ENCODE results near the gene CGRRF1.

The CGRRF1 gene

GRCh38 chr14:54498095-54498531 lies 11.6 kb upstream of the CGRRF1 start:
- Histone ChIP-seq H3K4me3 (ENCODE audit: low read length) (no peak overlapping the region), H3K9me2 (replicated peaks; ENCODE audit: control insufficient read depth, low read length) (no peaks in the 10 kb centered on the region)

GRCh38 chr14:54498579-54498978 lies 11.1 kb upstream of the CGRRF1 start:
- no peak overlapping the region for H3K4me3 ChIP-seq (ENCODE audit: low read length)
- H3K27ac ChIP-seq (ENCODE audit: low read depth, low read length), result no peak overlapping the region
- H3K4me1 ChIP-seq (ENCODE audit: control insufficient read depth, low read length), result no peaks in the 10 kb centered on the region
- H3K27me3 ChIP-seq (ENCODE audit: control insufficient read depth, low read length), result 0 out of 2 replicates have a peak, but pooled peaks cover 4% of the 10 kb centered on the region
- TF ChIP-seq CTCF (IDR thresholded peaks at IDR 0.05; ENCODE audit: low read depth, low read length, poor library complexity, severe bottlenecking) (no peak), EZH2phosphoT487 (IDR thresholded peaks at IDR 0.05; ENCODE audit: borderline replicate concordance, low read length) (no peak)
- H3K79me2 ChIP-seq (ENCODE audit: control insufficient read depth, low read length), result no peaks in the 10 kb centered on the region
- no peaks in the 10 kb centered on the region for H4K20me1 ChIP-seq (ENCODE audit: control insufficient read depth, insufficient read depth, low read depth, low read length)
- no peaks in the 10 kb centered on the region for H3K36me3 ChIP-seq (ENCODE audit: control insufficient read depth, low read length)
- no peak overlapping the region for H3K4me2 ChIP-seq (ENCODE audit: low read length)
- H3K9me3 ChIP-seq (ENCODE audit: control insufficient read depth, insufficient read depth, low read length), result no peaks in the 10 kb centered on the region
- H3K9me2 ChIP-seq (replicated peaks; ENCODE audit: control insufficient read depth, low read length), result no peaks in the 10 kb centered on the region
- H3F3A ChIP-seq (ENCODE audit: control insufficient read depth, insufficient read depth), result no peaks in the 10 kb centered on the region

More at GRCh38 chr14:54498095-54498531, 11.6 kb upstream of the CGRRF1 start:
- H3K79me2 ChIP-seq (ENCODE audit: control insufficient read depth, low read length), result no peaks in the 10 kb centered on the region
- no peaks in the 10 kb centered on the region for H3K4me1 ChIP-seq (ENCODE audit: control insufficient read depth, low read length)
- TF ChIP-seq CTCF (IDR thresholded peaks at IDR 0.05; ENCODE audit: low read depth, low read length, poor library complexity, severe bottlenecking) (no peak), EZH2phosphoT487 (IDR thresholded peaks at IDR 0.05; ENCODE audit: borderline replicate concordance, low read length) (no peak)
- H3K36me3 ChIP-seq (ENCODE audit: control insufficient read depth, low read length), result no peaks in the 10 kb centered on the region
- H3K4me2 ChIP-seq (ENCODE audit: low read length), result no peak overlapping the region
- no peaks in the 10 kb centered on the region for H3K9me3 ChIP-seq (ENCODE audit: control insufficient read depth, insufficient read depth, low read length)
- H3K27me3 ChIP-seq (ENCODE audit: control insufficient read depth, low read length), result 0 out of 2 replicates have a peak, but pooled peaks cover 4% of the 10 kb centered on the region
- no peaks in the 10 kb centered on the region for H3F3A ChIP-seq (ENCODE audit: control insufficient read depth, insufficient read depth)
- no peak overlapping the region for H3K27ac ChIP-seq (ENCODE audit: low read depth, low read length)
- no peaks in the 10 kb centered on the region for H4K20me1 ChIP-seq (ENCODE audit: control insufficient read depth, insufficient read depth, low read depth, low read length)

DNA sequence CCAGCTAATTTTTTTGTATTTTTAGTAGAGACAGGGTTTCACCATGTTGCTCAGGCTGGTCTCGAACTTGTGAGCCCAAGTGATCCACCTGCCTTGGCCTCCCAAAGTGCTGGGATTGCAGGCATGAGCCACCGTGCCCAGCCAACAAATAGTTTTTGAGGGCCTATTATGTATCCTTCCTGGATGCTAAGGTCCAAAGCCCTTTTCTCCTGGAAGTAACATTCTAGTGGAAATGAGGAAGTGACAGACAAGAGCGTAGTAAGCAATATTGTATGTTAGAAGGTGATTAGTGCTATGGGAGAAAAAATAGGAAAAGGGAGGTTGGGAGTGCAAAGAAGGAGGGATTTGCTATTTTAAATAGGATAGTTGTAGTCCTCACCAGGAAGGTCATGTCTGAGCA lies 9.0 kb upstream of the CGRRF1 start:
- H3K27ac ChIP-seq (ENCODE audit: low read depth, low read length), result no peak overlapping the region
- no peaks in the 10 kb centered on the region for H3K9me3 ChIP-seq (ENCODE audit: control insufficient read depth, insufficient read depth, low read length)
- no peak overlapping the region for H3K4me3 ChIP-seq (ENCODE audit: low read length)
- 0 out of 2 replicates have a peak, but pooled peaks cover 4% of the 10 kb centered on the region for H3K27me3 ChIP-seq (ENCODE audit: control insufficient read depth, low read length)
- no peaks in the 10 kb centered on the region for H3K36me3 ChIP-seq (ENCODE audit: control insufficient read depth, low read length)
- H3K4me2 ChIP-seq (ENCODE audit: low read length), result no peak overlapping the region
- H3K9me2 ChIP-seq (replicated peaks; ENCODE audit: control insufficient read depth, low read length), result no peaks in the 10 kb centered on the region
- no peaks in the 10 kb centered on the region for H3K4me1 ChIP-seq (ENCODE audit: control insufficient read depth, low read length)
- no peak for TF ChIP-seq EZH2phosphoT487 (IDR thresholded peaks at IDR 0.05; ENCODE audit: borderline replicate concordance, low read length)
- no peak for TF ChIP-seq CTCF (IDR thresholded peaks at IDR 0.05; ENCODE audit: low read depth, low read length, poor library complexity, severe bottlenecking)
- H3F3A ChIP-seq (ENCODE audit: control insufficient read depth, insufficient read depth), result no peaks in the 10 kb centered on the region
- H3K79me2 ChIP-seq (ENCODE audit: control insufficient read depth, low read length), result no peaks in the 10 kb centered on the region
- no peaks in the 10 kb centered on the region for H4K20me1 ChIP-seq (ENCODE audit: control insufficient read depth, insufficient read depth, low read depth, low read length)
